NAMALWA (cell line): ENCODE data around the gene TCEA3.

Source experiments
- DNase-seq: peaks from one replicate; pipeline ENCODE4 v3.0.0-alpha.2; 2015; ENCODE audit warnings: low spot score

TCEA3 gene

GRCh38 chr1:23446661-23447310, 22.2 kb upstream of the TCEA3 start:
- no peak for DNase-seq

DNA sequence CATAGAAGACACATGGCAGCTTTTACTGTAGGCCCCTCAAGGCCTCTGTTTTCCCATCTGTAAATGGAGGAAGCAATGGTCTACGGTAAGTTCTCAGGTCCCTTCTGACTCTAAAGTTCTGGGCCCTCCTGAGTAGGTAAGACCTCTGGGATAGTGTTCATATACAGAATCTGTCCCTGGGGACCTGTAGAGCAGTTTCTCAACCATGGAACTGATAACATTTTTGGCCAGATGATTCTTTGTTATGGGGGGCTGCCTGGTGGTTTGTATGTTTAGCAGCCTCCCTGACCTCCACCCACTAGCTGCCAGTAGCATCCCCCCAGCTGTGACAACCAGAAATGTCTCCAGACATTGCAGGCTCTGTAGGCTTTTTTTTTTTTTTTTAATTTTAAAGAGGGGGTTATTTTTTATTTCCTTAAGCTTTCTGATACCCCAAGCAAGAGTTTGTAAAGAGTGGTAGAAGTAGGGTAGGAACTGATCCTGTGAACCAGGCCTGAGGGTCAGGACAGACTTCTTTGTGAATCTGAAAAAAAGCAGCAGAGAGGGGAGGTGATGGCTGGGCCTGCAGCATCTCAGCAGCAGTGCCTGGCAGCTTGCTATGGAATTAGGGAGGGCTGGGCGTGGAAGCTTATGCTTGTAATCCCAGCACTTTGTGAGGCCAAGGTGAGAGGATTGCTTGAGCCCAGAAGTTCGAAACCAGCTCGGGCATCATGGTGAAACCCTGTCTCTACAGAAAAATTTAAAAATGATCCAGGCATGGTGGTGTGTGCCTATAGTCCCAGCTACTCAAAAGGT, 20.2 kb upstream of the TCEA3 start:
- DNase-seq = no peak

GRCh38 chr1:23444104-23444533, 19.6 kb upstream of the TCEA3 start:
- no peak for DNase-seq

DNA sequence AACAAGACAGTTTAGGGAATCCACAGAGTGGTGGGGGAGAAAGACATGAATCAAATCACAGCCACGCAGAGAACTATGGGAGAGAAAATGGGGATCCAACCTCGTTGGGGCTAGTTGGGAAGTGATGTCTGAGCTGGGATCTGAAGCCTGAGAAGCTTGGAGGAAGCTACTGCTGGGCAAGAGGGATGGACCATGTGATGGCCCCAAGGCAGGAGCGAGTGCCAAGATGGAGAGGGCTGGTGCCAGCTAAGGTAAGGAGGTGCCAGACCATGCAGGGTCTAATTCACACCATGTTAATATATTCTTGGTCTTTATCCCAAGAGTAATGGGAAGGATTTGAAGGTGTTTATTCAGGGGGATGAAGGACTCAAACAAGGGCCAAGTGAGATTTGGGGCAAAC, 18.2 kb upstream of the TCEA3 start:
- no peak for DNase-seq

DNA sequence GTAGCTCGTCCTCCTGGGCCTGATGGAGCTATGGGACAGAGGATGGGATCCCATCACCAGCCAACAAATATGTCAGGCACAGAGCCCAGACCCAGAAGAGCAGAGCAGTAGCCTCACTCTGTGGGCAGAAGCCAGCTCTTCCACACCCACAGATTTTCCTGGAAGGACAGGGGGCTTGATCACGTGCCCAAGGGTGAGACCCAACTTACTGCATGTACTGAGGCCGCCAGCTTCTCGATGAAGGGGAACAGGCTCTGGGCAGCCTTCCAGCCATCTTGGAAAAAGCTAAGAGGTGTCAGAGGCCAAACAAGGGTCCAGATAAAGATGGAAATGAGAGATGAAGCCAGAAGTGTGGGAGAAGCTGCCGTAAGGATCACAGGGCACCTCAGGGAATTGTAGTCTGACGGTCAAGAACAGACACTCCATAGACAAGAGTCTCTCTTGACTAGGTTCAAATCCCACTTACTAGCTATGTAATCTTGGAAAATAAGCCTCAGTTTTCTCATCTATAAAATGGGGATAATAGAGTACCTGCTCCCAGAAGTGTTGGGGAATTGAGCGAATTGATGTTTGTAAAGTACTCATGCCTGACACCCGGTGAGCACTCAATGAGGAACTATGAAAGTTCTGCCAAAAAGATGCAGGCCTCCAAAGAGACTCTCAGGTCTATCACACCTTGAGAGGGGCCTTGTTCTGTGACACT, 17.0 kb upstream of the TCEA3 start:
- DNase-seq = no peak

- no peak for DNase-seq
Measured at GRCh38 chr1:23438545-23438944, 14.0 kb upstream of the TCEA3 start.

DNA sequence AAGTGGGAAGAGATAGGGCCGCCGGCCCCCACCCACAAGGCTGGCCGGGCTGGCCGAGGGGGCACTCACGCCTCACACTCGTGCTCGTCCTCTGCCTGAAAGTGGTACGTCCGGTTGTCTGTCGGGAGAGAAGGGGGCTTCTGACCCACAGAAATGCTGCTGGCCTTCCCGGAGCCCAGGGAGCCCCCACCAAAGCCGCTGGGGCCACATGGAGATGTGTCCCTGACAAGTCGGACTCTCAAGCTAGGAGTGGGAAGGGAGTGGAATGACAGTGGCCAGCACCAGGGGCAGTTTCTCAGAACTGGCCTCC, 12.8 kb upstream of the TCEA3 start:
- no peak for DNase-seq

GRCh38 chr1:23436520-23437354, 12.2 kb upstream of the TCEA3 start:
- no peak for DNase-seq

- DNase-seq = no peak
Measured at GRCh38 chr1:23434260-23434775, 9.8 kb upstream of the TCEA3 start.

GRCh38 chr1:23433122-23433521, 8.6 kb upstream of the TCEA3 start:
- DNase-seq = no peak

- no peak for DNase-seq
Measured at GRCh38 chr1:23431431-23431830, 6.9 kb upstream of the TCEA3 start.

DNA sequence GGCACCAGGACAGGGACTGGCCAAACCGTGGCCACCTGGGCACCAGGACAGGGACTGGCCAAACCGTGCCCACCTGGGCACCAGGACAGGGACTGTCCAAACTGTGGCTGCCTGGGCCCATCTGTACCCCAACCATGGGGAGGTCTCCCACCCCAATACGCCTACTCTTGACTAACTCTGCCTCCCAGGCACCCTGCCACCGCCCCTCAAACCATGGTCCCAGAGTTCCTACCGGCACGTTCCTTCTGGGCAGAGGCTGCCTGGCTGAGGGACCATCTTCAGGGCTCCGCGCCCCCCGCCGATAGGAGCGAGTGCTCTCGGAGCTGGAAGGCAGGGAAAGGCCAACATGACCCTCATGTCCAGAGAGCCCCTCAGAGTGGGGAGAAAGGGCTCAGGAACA, 6.3 kb upstream of the TCEA3 start:
- no peak for DNase-seq

DNA sequence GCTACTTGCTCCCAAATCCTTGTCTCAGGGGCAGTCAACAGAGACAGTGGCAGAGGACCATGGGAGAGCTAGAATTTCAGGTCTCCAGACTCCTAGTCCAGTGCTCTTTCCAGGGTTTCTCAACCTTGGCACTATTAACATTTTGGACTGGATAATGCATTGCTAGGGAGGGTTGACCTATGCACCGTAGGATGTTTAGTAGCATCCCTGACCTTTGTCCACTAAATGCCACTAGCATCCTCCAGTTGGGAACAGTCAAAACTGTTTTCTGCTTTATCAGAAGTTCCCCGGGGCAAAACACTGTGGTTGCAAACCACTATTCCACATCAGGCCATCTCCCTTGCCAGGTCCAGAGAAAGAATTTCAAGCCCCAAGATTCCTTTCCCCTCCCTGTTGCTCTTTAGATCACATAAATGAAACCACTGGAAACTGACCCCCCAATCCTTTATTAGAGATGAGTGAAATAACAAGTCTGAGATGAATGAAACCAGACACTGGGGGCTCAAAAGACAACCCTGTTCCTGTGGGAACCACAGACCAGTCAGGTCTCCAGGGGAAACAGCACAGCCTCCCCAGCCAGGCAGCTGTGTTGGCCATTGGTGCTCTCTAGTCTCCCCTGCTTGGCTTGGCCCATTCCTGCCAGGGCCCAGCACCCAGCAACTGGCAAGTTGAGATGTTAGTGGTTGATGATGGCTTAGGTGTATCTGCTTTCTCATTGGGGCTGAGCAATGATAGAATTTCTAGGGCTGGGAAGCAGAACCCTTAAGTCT, 3.8 kb upstream of the TCEA3 start:
- no peak for DNase-seq

GRCh38 chr1:23427550-23427949, 3.0 kb upstream of the TCEA3 start:
- DNase-seq = no peak

GRCh38 chr1:23426828-23427227, 2.3 kb upstream of the TCEA3 start:
- no peak for DNase-seq

DNA sequence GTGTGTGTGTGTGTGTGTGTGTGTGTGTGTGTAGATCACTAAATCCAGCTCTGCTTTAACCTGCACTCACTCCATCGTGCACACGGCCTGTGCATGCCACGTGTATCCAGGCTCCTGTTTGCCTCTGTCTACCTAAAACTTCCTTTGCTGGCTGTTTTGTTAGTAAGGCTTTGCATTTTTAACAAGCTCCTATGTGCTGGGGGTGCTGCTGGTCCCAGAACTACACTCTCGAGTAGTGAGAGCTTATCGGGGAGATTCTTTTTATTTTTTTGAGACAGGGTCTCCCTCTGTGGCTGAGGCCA, 596 bp upstream of the TCEA3 start:
- no peak for DNase-seq

DNA sequence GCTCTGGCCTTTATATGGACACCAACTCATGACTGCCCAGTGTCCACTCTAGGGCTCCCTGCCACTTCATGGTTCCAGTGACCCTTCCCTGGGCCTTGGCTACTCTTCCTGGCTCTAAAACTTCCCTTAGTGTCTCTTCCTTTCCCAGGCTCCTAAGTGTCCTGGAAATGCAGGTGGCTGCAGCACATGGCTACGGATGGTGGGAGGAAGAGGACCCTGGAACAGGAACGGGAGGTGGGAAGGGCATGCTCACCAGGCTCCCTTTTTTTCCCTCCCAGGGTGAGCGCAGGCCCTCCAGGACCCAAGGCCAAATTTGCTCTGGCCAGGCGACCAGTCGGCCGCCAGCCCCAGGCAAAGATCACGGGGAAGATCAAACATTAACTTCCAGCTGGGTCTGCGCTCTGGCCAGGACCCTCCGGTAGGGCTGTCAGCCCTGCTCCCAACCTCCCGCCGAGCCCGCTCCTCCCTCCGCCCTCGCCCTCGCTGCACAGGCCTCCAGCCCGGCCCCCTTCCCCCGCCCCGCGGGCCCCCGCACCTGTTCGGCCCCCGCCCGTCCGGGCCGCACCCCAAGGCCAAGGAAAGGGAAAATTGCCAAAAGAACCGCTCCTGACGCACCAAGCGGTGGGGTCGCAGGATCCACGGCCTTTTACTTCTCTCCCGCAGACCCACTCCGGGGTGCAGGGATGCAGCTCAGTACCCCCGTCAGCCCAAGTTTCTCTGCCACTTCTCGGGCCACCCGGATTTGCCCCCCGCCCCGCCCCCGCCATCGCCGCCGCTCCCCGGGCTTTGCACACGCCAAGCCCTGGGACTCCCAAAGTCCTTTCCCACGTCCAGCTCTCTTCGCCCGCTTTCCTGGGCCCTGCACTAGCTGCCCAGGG, 894 bp downstream of the TCEA3 start:
- no peak for DNase-seq

GRCh38 chr1:23422941-23423340, 1.6 kb downstream of the TCEA3 start:
- DNase-seq = no peak

DNA sequence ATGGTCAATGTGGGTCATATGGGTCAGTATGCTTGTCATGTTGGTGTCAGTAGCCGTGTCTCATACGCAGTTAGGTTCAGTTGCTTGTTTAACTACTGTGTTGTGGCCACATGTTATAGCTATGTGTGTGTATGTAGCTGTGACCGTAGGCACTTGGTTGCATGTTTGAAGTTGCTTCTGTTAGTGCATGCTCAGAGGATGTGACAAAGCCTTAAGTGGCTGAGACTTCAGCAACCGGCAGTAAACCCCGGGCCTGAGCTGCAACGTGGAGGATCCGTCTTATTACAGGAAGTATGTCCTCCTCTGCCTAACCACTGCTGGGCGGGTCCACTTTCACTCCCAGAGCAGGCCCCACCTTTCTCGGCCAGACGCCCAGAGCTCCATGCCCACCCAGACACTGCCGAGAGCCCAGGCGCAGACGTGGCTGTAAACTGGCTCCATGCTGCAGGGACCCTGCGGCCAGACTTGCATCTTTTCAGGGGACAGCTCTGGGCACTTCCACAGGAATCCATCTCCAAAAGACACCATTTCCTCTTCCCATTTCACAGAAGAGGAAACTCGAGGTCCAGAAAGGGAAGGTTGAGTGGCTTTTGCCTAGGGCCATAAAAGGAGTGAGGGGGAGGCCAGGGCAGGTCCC, 2.2 kb downstream of the TCEA3 start:
- DNase-seq = no peak

DNA sequence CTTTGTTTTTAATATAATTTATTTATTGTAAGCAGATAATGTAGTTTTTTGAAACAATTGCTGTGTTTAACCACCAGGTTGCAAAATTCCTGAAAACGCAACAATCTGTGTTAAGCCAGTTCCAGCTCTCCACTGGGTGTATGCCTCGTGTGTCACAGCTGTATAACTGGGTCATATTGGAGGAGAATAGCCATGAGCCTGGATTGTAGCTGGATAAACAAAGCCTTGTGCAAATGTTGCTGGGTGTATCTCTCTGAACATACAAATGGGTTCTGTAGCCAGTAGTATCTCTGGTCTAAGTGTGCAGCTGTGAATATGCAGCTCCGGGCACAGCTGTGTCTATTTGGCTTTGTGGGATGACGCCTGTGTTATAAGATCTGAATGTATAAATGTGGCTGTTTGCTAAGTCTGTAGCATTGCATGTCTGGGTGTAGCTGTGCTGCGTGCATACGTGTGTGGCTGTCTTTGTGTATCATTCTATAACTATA, 2.8 kb downstream of the TCEA3 start:
- no peak for DNase-seq
